ENCODE measurements around the gene CDK2. TPM values are rescaled to one million over a fixed set of nuclear protein-coding genes. Genes with fewer than 3 reads are reported as not detected.
"Not testable (repeated sequence)": the region's sequence is repeated elsewhere in the genome, so short reads cannot be mapped to it uniquely, and the experiment has no call there.

The CDK2 gene
- total and polyA plus RNA-seq, 2 experiments from 2014 or later: 23.9 to 26.6 TPM

- H4K20me1 ChIP-seq (ENCODE audit: insufficient read depth, poor library complexity, severe bottlenecking): peaks cover 46% of the 10 kb centered on the region
- peaks cover 13% of the 10 kb centered on the region for H3K4me1 ChIP-seq (ENCODE audit: insufficient read depth)
- H3K4me3 ChIP-seq: no peak overlapping the region
- H3K9me2 ChIP-seq (replicated peaks; ENCODE audit: insufficient read depth): no peaks in the 10 kb centered on the region
- no peak overlapping the region for H3K27ac ChIP-seq
- no peak overlapping the region for H2AFZ ChIP-seq
- no peaks in the 10 kb centered on the region for H3K27me3 ChIP-seq
- no peak for TF ChIP-seq EZH2 (IDR thresholded peaks at IDR 0.05; ENCODE audit: borderline replicate concordance)
- no peak for TF ChIP-seq CTCF (IDR thresholded peaks at IDR 0.05; ENCODE audit: poor library complexity)
- no peak for TF ChIP-seq EZH2phosphoT487 (IDR thresholded peaks at IDR 0.05; ENCODE audit: low read depth, severe bottlenecking, unreplicated experiment)
- H3K4me2 ChIP-seq: no peak overlapping the region
- WGBS (ENCODE audit: low lambda C conversion rate, missing lambda C conversion rate): 90% methylated on average over 3 of the region's 3 CpGs
- peaks cover 92% of the 10 kb centered on the region for H3K79me2 ChIP-seq
- no peak for DNase-seq (ENCODE audit: low spot score)
- no peaks in the 10 kb centered on the region for H3K9me3 ChIP-seq (ENCODE audit: low read depth)
- H3K36me3 ChIP-seq (replicated peaks; ENCODE audit: insufficient read depth, low read depth): no peaks in the 10 kb centered on the region
Measured at GRCh38 chr12:55979069-55979468, 12.4 kb downstream of the CDK2 start.

GRCh38 chr12:55981882-55982281 is 15.3 kb downstream of the CDK2 start:
- not testable (repeated sequence) for H3K9me2 ChIP-seq (replicated peaks; ENCODE audit: insufficient read depth); H3K27me3 ChIP-seq; H3K36me3 ChIP-seq (replicated peaks; ENCODE audit: insufficient read depth, low read depth); DNase-seq (ENCODE audit: low spot score); H3K9me3 ChIP-seq (ENCODE audit: low read depth); H3K4me2 ChIP-seq; H3K27ac ChIP-seq; H3K4me3 ChIP-seq; H2AFZ ChIP-seq; H3K4me1 ChIP-seq (ENCODE audit: insufficient read depth)
- Histone ChIP-seq H4K20me1 (ENCODE audit: insufficient read depth, poor library complexity, severe bottlenecking) (peaks cover 32% of the 10 kb centered on the region), H3K79me2 (peaks cover 80% of the 10 kb centered on the region)
- WGBS (ENCODE audit: low lambda C conversion rate, missing lambda C conversion rate): 77% methylated on average over 5 of the region's 5 CpGs

- H3K4me3 ChIP-seq: no peak overlapping the region
- H3K4me1 ChIP-seq (ENCODE audit: insufficient read depth): no peaks in the 10 kb centered on the region
- no peak overlapping the region for H3K4me2 ChIP-seq
- WGBS (ENCODE audit: low lambda C conversion rate, missing lambda C conversion rate): 92% methylated on average over 3 of the region's 3 CpGs
- no peak for TF ChIP-seq EZH2phosphoT487 (IDR thresholded peaks at IDR 0.05; ENCODE audit: low read depth, severe bottlenecking, unreplicated experiment)
- no peak for TF ChIP-seq CTCF (IDR thresholded peaks at IDR 0.05; ENCODE audit: poor library complexity)
- peaks cover 75% of the 10 kb centered on the region for H3K79me2 ChIP-seq
- no peak overlapping the region for H3K27ac ChIP-seq
- H3K27me3 ChIP-seq: no peaks in the 10 kb centered on the region
- H4K20me1 ChIP-seq (ENCODE audit: insufficient read depth, poor library complexity, severe bottlenecking): peaks cover 27% of the 10 kb centered on the region
- no peaks in the 10 kb centered on the region for H3K9me3 ChIP-seq (ENCODE audit: low read depth)
- no peaks in the 10 kb centered on the region for H3K9me2 ChIP-seq (replicated peaks; ENCODE audit: insufficient read depth)
- no peak overlapping the region for H2AFZ ChIP-seq
- DNase-seq (ENCODE audit: low spot score): no peak
- H3K36me3 ChIP-seq (replicated peaks; ENCODE audit: insufficient read depth, low read depth): no peaks in the 10 kb centered on the region
Measured at GRCh38 chr12:55982319-55982936, 15.8 kb downstream of the CDK2 start.

- no peak overlapping the region for H3K4me3 ChIP-seq
- TF ChIP-seq CTCF (IDR thresholded peaks at IDR 0.05; ENCODE audit: poor library complexity): no peak
- no peak for TF ChIP-seq EZH2 (IDR thresholded peaks at IDR 0.05; ENCODE audit: borderline replicate concordance)
- no peak for TF ChIP-seq EZH2phosphoT487 (IDR thresholded peaks at IDR 0.05; ENCODE audit: low read depth, severe bottlenecking, unreplicated experiment)
- no peaks in the 10 kb centered on the region for H3K9me3 ChIP-seq (ENCODE audit: low read depth)
- peaks cover 66% of the 10 kb centered on the region for H3K79me2 ChIP-seq
- peaks cover 21% of the 10 kb centered on the region for H4K20me1 ChIP-seq (ENCODE audit: insufficient read depth, poor library complexity, severe bottlenecking)
- H3K4me2 ChIP-seq: no peak overlapping the region
- DNase-seq (ENCODE audit: low spot score): no peak
- no peaks in the 10 kb centered on the region for H3K4me1 ChIP-seq (ENCODE audit: insufficient read depth)
- H3K27me3 ChIP-seq: no peaks in the 10 kb centered on the region
- no peaks in the 10 kb centered on the region for H3K36me3 ChIP-seq (replicated peaks; ENCODE audit: insufficient read depth, low read depth)
- H2AFZ ChIP-seq: no peak overlapping the region
- 90% methylated on average over 4 of the region's 4 CpGs for WGBS (ENCODE audit: low lambda C conversion rate, missing lambda C conversion rate)
- no peak overlapping the region for H3K27ac ChIP-seq
- no peaks in the 10 kb centered on the region for H3K9me2 ChIP-seq (replicated peaks; ENCODE audit: insufficient read depth)
Measured at GRCh38 chr12:55983232-55983842, 16.7 kb downstream of the CDK2 start.
